ENCODE data around the gene LRRC15. TPM values are rescaled to one million over a fixed set of nuclear protein-coding genes. Genes with fewer than 3 reads are reported as not detected.

LRRC15 gene
- total and polyA plus RNA-seq, 2 experiments from 2014 or later, result 0.05 to 0.14 TPM

DNA sequence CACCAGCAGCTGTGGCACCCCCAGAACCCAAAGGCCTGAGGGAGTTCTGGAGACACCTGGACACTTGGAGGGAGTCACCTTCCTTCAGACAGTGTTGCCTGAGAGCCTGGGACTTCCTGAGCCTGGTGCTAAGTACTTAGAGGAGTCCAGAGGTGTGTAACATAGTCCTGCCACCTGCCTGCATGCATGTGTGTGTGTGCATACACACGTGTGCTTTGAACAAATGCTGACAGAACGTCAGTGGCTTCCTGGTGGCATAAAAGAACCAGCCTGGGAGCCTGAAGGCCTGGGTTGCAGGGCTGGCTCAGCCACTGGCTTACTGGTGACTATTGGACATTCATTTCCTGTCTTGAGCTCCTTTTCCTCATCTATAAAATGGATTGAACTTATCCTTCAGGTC is 15.2 kb downstream of the LRRC15 start:
- Mint-ChIP-seq H3K27ac (no peak overlapping the region), H3K27me3 (ENCODE audit: insufficient read depth, low read depth, poor library complexity) (no peaks in the 10 kb centered on the region), H3K9me3 (no peaks in the 10 kb centered on the region), H3K4me1 (peaks cover 4% of the 10 kb centered on the region; the same call in 1 of the 3 replicates), H3K4me3 (no peak overlapping the region), H3K36me3 (ENCODE audit: low read depth) (no peaks in the 10 kb centered on the region)
- no peaks in the 10 kb centered on the region for H3K27me3 ChIP-seq (ENCODE audit: insufficient read depth)
- H3K4me1 ChIP-seq (ENCODE audit: insufficient read depth), result no peaks in the 10 kb centered on the region
- H2AFZ ChIP-seq, result no peak overlapping the region
- DNase-seq (ENCODE audit: low spot score) (no peak), ATAC-seq (no peak)
- no peaks in the 10 kb centered on the region for H3K36me3 ChIP-seq (ENCODE audit: insufficient read depth)
- H3K4me2 ChIP-seq, result no peak overlapping the region
- H3K79me2 ChIP-seq (replicated peaks; ENCODE audit: insufficient read depth), result no peaks in the 10 kb centered on the region
- 0 out of 2 replicates have a peak, but pooled peaks cover 4% of the 10 kb centered on the region for H3K9me2 ChIP-seq (ENCODE audit: insufficient read depth)
- H4K20me1 ChIP-seq (replicated peaks; ENCODE audit: insufficient read depth), result no peaks in the 10 kb centered on the region
- no peak overlapping the region for H3K4me3 ChIP-seq
- no peaks in the 10 kb centered on the region for H3F3A ChIP-seq (replicated peaks; ENCODE audit: low read depth)
- TF ChIP-seq, protein P1, sequence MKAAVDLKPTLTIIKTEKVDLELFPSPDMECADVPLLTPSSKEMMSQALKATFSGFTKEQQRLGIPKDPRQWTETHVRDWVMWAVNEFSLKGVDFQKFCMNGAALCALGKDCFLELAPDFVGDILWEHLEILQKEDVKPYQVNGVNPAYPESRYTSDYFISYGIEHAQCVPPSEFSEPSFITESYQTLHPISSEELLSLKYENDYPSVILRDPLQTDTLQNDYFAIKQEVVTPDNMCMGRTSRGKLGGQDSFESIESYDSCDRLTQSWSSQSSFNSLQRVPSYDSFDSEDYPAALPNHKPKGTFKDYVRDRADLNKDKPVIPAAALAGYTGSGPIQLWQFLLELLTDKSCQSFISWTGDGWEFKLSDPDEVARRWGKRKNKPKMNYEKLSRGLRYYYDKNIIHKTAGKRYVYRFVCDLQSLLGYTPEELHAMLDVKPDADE (IDR thresholded peaks at IDR 0.05), result no peak
- TF ChIP-seq POLR2AphosphoS5 (IDR thresholded peaks at IDR 0.05; ENCODE audit: low read depth), result no peak
- TF ChIP-seq STAT1 (IDR thresholded peaks at IDR 0.05; ENCODE audit: unreplicated experiment), result no peak
- no peak for TF ChIP-seq EZH2phosphoT487 (IDR thresholded peaks at IDR 0.05; ENCODE audit: unreplicated experiment)
- no peak for TF ChIP-seq ZNF331 (CRISPR knock-in tag; IDR thresholded peaks at IDR 0.05; ENCODE audit: low read depth)
- TF ChIP-seq NANOG (IDR thresholded peaks at IDR 0.05; ENCODE audit: borderline replicate concordance), result no peak
- no peak for TF ChIP-seq EZH2 (IDR thresholded peaks at IDR 0.05; ENCODE audit: low read depth, unreplicated experiment)
- no peak for TF ChIP-seq ZNF114 (CRISPR knock-in tag; IDR thresholded peaks at IDR 0.05)
- no peak for TF ChIP-seq CTCF (conservative IDR thresholded peaks at IDR 0.05; ENCODE audit: low read depth in 2 of 2)
- no peak overlapping the region for H3K27ac ChIP-seq (ENCODE audit: low read depth)

DNA sequence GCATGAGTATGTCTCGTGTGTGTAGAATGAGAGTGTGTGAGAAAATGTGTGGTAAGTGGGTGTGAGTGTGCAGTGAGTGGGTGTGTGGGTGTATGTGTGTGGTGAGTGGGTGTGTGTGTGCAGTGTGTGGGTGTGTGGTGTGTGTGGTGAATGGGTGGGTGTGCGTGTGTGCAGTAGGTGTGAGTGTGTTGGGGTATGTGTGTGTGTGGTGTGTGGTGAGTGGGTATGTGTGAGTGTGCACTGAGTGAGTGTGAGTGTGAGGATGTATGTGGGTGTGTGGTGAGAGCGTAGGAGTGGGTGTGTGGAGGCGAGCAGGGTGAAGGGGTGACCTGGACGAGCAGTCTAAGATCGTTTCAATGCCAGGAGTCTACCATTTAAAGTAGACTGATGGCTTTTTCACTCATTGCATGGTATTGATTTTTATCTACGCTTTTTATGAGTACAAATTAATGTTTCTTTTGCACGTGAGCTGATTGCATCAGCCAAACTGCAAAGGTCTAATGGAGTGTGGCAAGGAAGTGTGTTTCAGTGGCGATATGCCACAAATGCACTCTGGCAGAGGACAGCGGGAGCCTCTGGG is 16.8 kb downstream of the LRRC15 start:
- H2AFZ ChIP-seq, result no peak overlapping the region
- no peaks in the 10 kb centered on the region for H3F3A ChIP-seq (replicated peaks; ENCODE audit: low read depth)
- no peaks in the 10 kb centered on the region for H3K27me3 ChIP-seq (ENCODE audit: insufficient read depth)
- no peak overlapping the region for H3K27ac ChIP-seq (ENCODE audit: low read depth)
- Mint-ChIP-seq H3K27me3 (ENCODE audit: insufficient read depth, low read depth, poor library complexity) (peaks cover 2% of the 10 kb centered on the region), H3K4me1 (no peaks in the 10 kb centered on the region; the same call in 2 of the 3 replicates), H3K36me3 (ENCODE audit: low read depth) (no peaks in the 10 kb centered on the region), H3K9me3 (no peaks in the 10 kb centered on the region), H3K27ac (no peak overlapping the region), H3K4me3 (no peak overlapping the region)
- H3K79me2 ChIP-seq (replicated peaks; ENCODE audit: insufficient read depth), result no peaks in the 10 kb centered on the region
- H3K9me2 ChIP-seq (ENCODE audit: insufficient read depth), result no peaks in the 10 kb centered on the region
- H3K4me1 ChIP-seq (ENCODE audit: insufficient read depth), result no peaks in the 10 kb centered on the region
- no peak overlapping the region for H3K4me3 ChIP-seq
- no peaks in the 10 kb centered on the region for H3K36me3 ChIP-seq (ENCODE audit: insufficient read depth)
- H3K4me2 ChIP-seq, result no peak overlapping the region
- no peaks in the 10 kb centered on the region for H4K20me1 ChIP-seq (replicated peaks; ENCODE audit: insufficient read depth)
- ATAC-seq (no peak), DNase-seq (ENCODE audit: low spot score) (no peak)
- no peak for TF ChIP-seq EZH2phosphoT487 (IDR thresholded peaks at IDR 0.05; ENCODE audit: unreplicated experiment)
- no peak for TF ChIP-seq POLR2AphosphoS5 (IDR thresholded peaks at IDR 0.05; ENCODE audit: low read depth)
- TF ChIP-seq NANOG (IDR thresholded peaks at IDR 0.05; ENCODE audit: borderline replicate concordance), result no peak
- no peak for TF ChIP-seq ZNF114 (CRISPR knock-in tag; IDR thresholded peaks at IDR 0.05)
- no peak for TF ChIP-seq ZNF331 (CRISPR knock-in tag; IDR thresholded peaks at IDR 0.05; ENCODE audit: low read depth)
- no peak for TF ChIP-seq STAT1 (IDR thresholded peaks at IDR 0.05; ENCODE audit: unreplicated experiment)
- no peak for TF ChIP-seq CREB1 (CRISPR knock-in tag; IDR thresholded peaks at IDR 0.05; ENCODE audit: low read depth)
- no peak for TF ChIP-seq REST (IDR thresholded peaks at IDR 0.05; ENCODE audit: unreplicated experiment)
- no peak for TF ChIP-seq EZH2 (IDR thresholded peaks at IDR 0.05; ENCODE audit: low read depth, unreplicated experiment)
- no peak for TF ChIP-seq CTCF (conservative IDR thresholded peaks at IDR 0.05; ENCODE audit: low read depth in 2 of 2)
